ENCODE measurements around the gene STAT4.
A peak's percentile ranks its signal among the peaks of the same experiment; 100 is the strongest.

STAT4 gene

GRCh38 chr2:191014653-191015020 lies 136.2 kb downstream of the STAT4 start:
- DNase-seq (ENCODE audit: low read depth in 3 of 3): no peak

- DNase-seq (ENCODE audit: low read depth in 3 of 3): peak; percentile 96 to 98 (median 96)
Observed at GRCh38 chr2:191013932-191014652, 136.7 kb downstream of the STAT4 start, which contains the start of gene STAT1. TSS of gene STAT1 (minus strand) at chr2:191014171. CDS start at chr2:191010003, 4,168 bp downstream.

- DNase-seq (ENCODE audit: low read depth in 3 of 3): no peak
Observed at GRCh38 chr2:191013682-191013931, 137.2 kb downstream of the STAT4 start.

- no peak for DNase-seq (ENCODE audit: low read depth in 3 of 3)
Observed at GRCh38 chr2:191012845-191013681, 137.7 kb downstream of the STAT4 start.

- DNase-seq (ENCODE audit: low read depth in 3 of 3): no peak
Observed at GRCh38 chr2:191012346-191012745, 138.4 kb downstream of the STAT4 start.

- DNase-seq (ENCODE audit: low read depth in 3 of 3): no peak
Observed at GRCh38 chr2:191010887-191011885, 139.6 kb downstream of the STAT4 start.

- no peak for DNase-seq (ENCODE audit: low read depth in 3 of 3)
Observed at GRCh38 chr2:191009541-191010374, 141.0 kb downstream of the STAT4 start.

GRCh38 chr2:191008286-191008685 lies 142.5 kb downstream of the STAT4 start:
- no peak for DNase-seq (ENCODE audit: low read depth in 3 of 3)

- DNase-seq (ENCODE audit: low read depth in 3 of 3): no peak
Observed at GRCh38 chr2:191006997-191007783, 143.6 kb downstream of the STAT4 start.

- no peak for DNase-seq (ENCODE audit: low read depth in 3 of 3)
Observed at GRCh38 chr2:191006297-191006696, 144.5 kb downstream of the STAT4 start.

- no peak for DNase-seq (ENCODE audit: low read depth in 3 of 3)
Observed at GRCh38 chr2:191003405-191004309, 147.1 kb downstream of the STAT4 start.

GRCh38 chr2:191001624-191002023 lies 149.2 kb downstream of the STAT4 start:
- no peak for DNase-seq (ENCODE audit: low read depth in 3 of 3)

GRCh38 chr2:191001032-191001431 lies 149.8 kb downstream of the STAT4 start:
- DNase-seq (ENCODE audit: low read depth in 3 of 3): no peak

GRCh38 chr2:190999949-191000665 lies 150.7 kb downstream of the STAT4 start:
- no peak for DNase-seq (ENCODE audit: low read depth in 3 of 3)

- no peak for DNase-seq (ENCODE audit: low read depth in 3 of 3)
Observed at GRCh38 chr2:190999058-190999457, 151.7 kb downstream of the STAT4 start.

- DNase-seq (ENCODE audit: low read depth in 3 of 3): no peak
Observed at GRCh38 chr2:190997526-190998113, 153.2 kb downstream of the STAT4 start.

- no peak for DNase-seq (ENCODE audit: low read depth in 3 of 3)
Observed at GRCh38 chr2:190996947-190997346, 153.8 kb downstream of the STAT4 start.

- DNase-seq (ENCODE audit: low read depth in 3 of 3): no peak
Observed at GRCh38 chr2:190996338-190996946, 154.4 kb downstream of the STAT4 start.

Data from stimulated activated CD4-positive, alpha-beta T cell treated with anti-CD3 and anti-CD28 coated beads, TNF-alpha, amount 100 ng/mL, for 4 hours (primary cell).